HCT116 (cell line): Measurements from ENCODE around the gene FIBCD1. TPM values are rescaled to one million over a fixed set of nuclear protein-coding genes. Genes with fewer than 3 reads are reported as not detected.

Source experiments
- ATAC-seq: fragments of 200-7000 bp; cut with Tn5 transposase; 2 replicates; pipeline ENCODE4 v1.9.1; 2020; ENCODE audit warnings: mild to moderate bottlenecking, moderate library complexity
- BruUV-seq: library from RNA; stranded (reverse); fragments of 400-500 nt; replicated peaks from 2 replicates; lab custom pipeline; 2021; lab: Mats Ljungman, UMichigan
- CTCF ChIA-PET: fragments of 300-600 bp; sonication (Branson Sonifier 250); formaldehyde crosslinking; loops from one replicate; lab custom pipeline; 2021; ENCODE audit warnings: antibody characterized with exemption; lab: Charles Lee
- POLR2A ChIA-PET: fragments of 300-600, 350-600 bp; sonication (Branson Sonifier 250); formaldehyde crosslinking; loops from one replicate; lab custom pipeline; 2021; ENCODE audit warnings: antibody characterized with exemption; lab: Charles Lee
- RAD21 ChIA-PET, 2 experiments: fragments of 300-600 bp; sonication (Branson Sonifier 250); formaldehyde crosslinking; loops; one replicate each; lab custom pipeline; 2023; ENCODE audit warnings: low total read pairs in 2 of 2; ENCODE audit not compliant: uncharacterized antibody in 2 of 2, unreplicated experiment in 2 of 2, low non-redundant PET in 1 of 2; lab: Charles Lee
- DNase-seq: peaks from one replicate; pipeline ENCODE4 v3.0.0-alpha.2; 2010; ENCODE audit warnings: low read depth, low spot score
- H2AFZ ChIP-seq: fragments of 200-600 bp; shearing (Covaris generic), sonication (generic); 2 replicates; pipeline ENCODE4 v1.6.1; 2017; ENCODE audit warnings: low read depth, mixed run types, mixed read lengths, antibody characterized with exemption, low read length; ENCODE audit not compliant: poor library complexity, severe bottlenecking
- H3K27ac ChIP-seq: 2 replicates; pipeline ENCODE4 v1.5.1; 2012; ENCODE audit warnings: low read depth, low read length
- H3K27me3 ChIP-seq: fragments of 200-600 bp; sonication (generic); 2 replicates; pipeline ENCODE4 v1.6.1; 2016; ENCODE audit warnings: mixed run types, low read length, mixed read lengths; ENCODE audit not compliant: insufficient read depth
- H3K36me3 ChIP-seq, 2 experiments: fragments of 200-500 bp in 1 of 2; fragments of 200-600 bp in 1 of 2; sonication (Bioruptor generic) in 1 of 2; sonication (generic) in 1 of 2; 2 replicates each; pipeline versions ENCODE4 v1.5.1 to v1.6.1; 2014 to 2016; ENCODE audit warnings: low read length in 2 of 2, inconsistent platforms in 1 of 2, mixed read lengths in 1 of 2, mixed run types in 1 of 2; ENCODE audit not compliant: insufficient read depth in 2 of 2, control insufficient read depth in 1 of 2
- H3K4me1 ChIP-seq, 2 experiments: fragments of 200-600 bp in 1 of 2; sonication (generic) in 1 of 2; 2 replicates each; pipeline versions ENCODE4 v1.5.1 to v1.6.1; 2012 to 2017; ENCODE audit warnings: low read length in 2 of 2, inconsistent platforms in 1 of 2, mild to moderate bottlenecking in 1 of 2, mixed read lengths in 1 of 2, mixed run types in 1 of 2, moderate library complexity in 1 of 2; ENCODE audit not compliant: insufficient read depth in 2 of 2, control insufficient read depth in 1 of 2
- H3K4me2 ChIP-seq: fragments of 200-600 bp; sonication (generic); 2 replicates; pipeline ENCODE4 v1.6.1; 2017; ENCODE audit warnings: mixed run types, low read length, mixed read lengths
- H3K4me3 ChIP-seq, 2 experiments: fragments of 200-600 bp in 1 of 2; sonication (generic) in 1 of 2; replicated peaks in 1 of 2; 2 replicates each; pipeline ENCODE4 v1.5.1; 2011 to 2016; ENCODE audit warnings: low read length in 2 of 2, control low read depth in 1 of 2, low read depth in 1 of 2, mild to moderate bottlenecking in 1 of 2, mixed read lengths in 1 of 2, mixed run types in 1 of 2
- H3K79me2 ChIP-seq: fragments of 200-600 bp; sonication (generic); 2 replicates; pipeline ENCODE4 v1.6.1; 2017; ENCODE audit warnings: mild to moderate bottlenecking, mixed run types, low read length, moderate library complexity, mixed read lengths; ENCODE audit not compliant: insufficient read depth
- H3K9ac ChIP-seq: fragments of 200-600 bp; sonication (generic); 2 replicates; pipeline ENCODE4 v1.6.1; 2016; ENCODE audit warnings: low read length, mixed read lengths
- H3K9me2 ChIP-seq: fragments of 200-600 bp; sonication (generic), shearing (Covaris generic); 2 replicates; pipeline ENCODE4 v1.6.1; 2017; ENCODE audit warnings: mixed run types, mild to moderate bottlenecking, moderate library complexity; ENCODE audit not compliant: insufficient read depth
- H3K9me3 ChIP-seq, 2 experiments: fragments of 200-500 bp in 1 of 2; fragments of 200-600 bp in 1 of 2; sonication (Bioruptor generic) in 1 of 2; sonication (generic) in 1 of 2; 2 replicates each; pipeline ENCODE4 v1.6.1; 2014 to 2017; ENCODE audit warnings: low read length in 2 of 2, mixed read lengths in 2 of 2, inconsistent platforms in 1 of 2, low read depth in 1 of 2, mild to moderate bottlenecking in 1 of 2, mixed run types in 1 of 2, moderate library complexity in 1 of 2; ENCODE audit not compliant: control insufficient read depth in 1 of 2, insufficient read depth in 1 of 2
- H4K20me1 ChIP-seq: fragments of 200-600 bp; sonication (generic), shearing (Covaris generic); 2 replicates; pipeline ENCODE4 v1.6.1; 2017; ENCODE audit warnings: mixed run types, mild to moderate bottlenecking, moderate library complexity; ENCODE audit not compliant: insufficient read depth
- CBX3 ChIP-seq: IDR thresholded peaks from 2 replicates; pipeline ENCODE4 v1.6.1; 2012; ENCODE audit warnings: low read depth
- CEBPB ChIP-seq: IDR thresholded peaks from 2 replicates; pipeline ENCODE4 v1.6.1; 2012; ENCODE audit warnings: low read depth
- CTCF ChIP-seq, 3 experiments: fragments of 200-600 bp in 1 of 3; sonication (generic) in 1 of 3; IDR thresholded peaks in 2 of 3; conservative IDR thresholded peaks in 1 of 3; 2 replicates each; pipeline ENCODE4 v1.5.1; 2012 to 2017; ENCODE audit warnings: low read depth in 2 of 3, low read length in 2 of 3, antibody characterized with exemption in 1 of 3, borderline replicate concordance in 1 of 3, control low read depth in 1 of 3, mild to moderate bottlenecking in 1 of 3, mixed read lengths in 1 of 3, mixed run types in 1 of 3, moderate library complexity in 1 of 3; ENCODE audit not compliant: insufficient read depth in 1 of 3
- EGR1 ChIP-seq: IDR thresholded peaks from 2 replicates; pipeline ENCODE4 v1.6.1; 2012; ENCODE audit warnings: low read depth
- EZH2 ChIP-seq: fragments of 200-600 bp; sonication (generic); IDR thresholded peaks from 2 replicates; pipeline ENCODE4 v1.6.1; 2017; ENCODE audit warnings: antibody characterized with exemption, mixed run types
- JUND ChIP-seq: IDR thresholded peaks from 2 replicates; pipeline ENCODE4 v1.6.1; 2012
- POLR2A ChIP-seq: IDR thresholded peaks from 2 replicates; pipeline ENCODE4 v1.7.0; 2011; ENCODE audit warnings: borderline replicate concordance; ENCODE audit not compliant: insufficient read depth, insufficient read length; ENCODE audit errors: extremely low read depth
- POLR2AphosphoS5 ChIP-seq: IDR thresholded peaks from 2 replicates; pipeline ENCODE4 v1.6.1; 2011; ENCODE audit warnings: mild to moderate bottlenecking, low read depth, low read length, moderate library complexity
- SIN3A ChIP-seq: IDR thresholded peaks from 2 replicates; pipeline ENCODE4 v1.6.1; 2012; ENCODE audit warnings: low read depth
- SP1 ChIP-seq: IDR thresholded peaks from 2 replicates; pipeline ENCODE4 v1.6.1; 2012; ENCODE audit warnings: low read depth
- SRF ChIP-seq: IDR thresholded peaks from 2 replicates; pipeline ENCODE4 v1.6.1; 2012; ENCODE audit warnings: low read depth
- TCF7L2 ChIP-seq: IDR thresholded peaks from 2 replicates; pipeline ENCODE4 v1.7.0; 2011; ENCODE audit warnings: borderline replicate concordance, inconsistent platforms; ENCODE audit not compliant: insufficient read depth, insufficient read length; ENCODE audit errors: extremely low read depth
- ZBTB33 ChIP-seq: IDR thresholded peaks from 2 replicates; pipeline ENCODE4 v1.6.1; 2011; ENCODE audit warnings: mild to moderate bottlenecking, low read length, moderate library complexity; ENCODE audit not compliant: insufficient replicate concordance; ENCODE audit errors: extremely low read depth
- ZFX ChIP-seq: fragments of 450-650 bp; IDR thresholded peaks from 2 replicates; pipeline ENCODE4 v1.6.1; 2017
- ZNF274 ChIP-seq: fragments of 200-500 bp; sonication (Bioruptor generic); IDR thresholded peaks from 2 replicates; pipeline ENCODE4 v1.6.1; 2014; ENCODE audit warnings: mild to moderate bottlenecking, low read depth, low read length, inconsistent platforms
- intact Hi-C: fragments of 100-400 bp; cut with micrococcal nuclease; formaldehyde crosslinking; loops from 2 replicates; pipeline ENCODE4 v1.10.0; 2022
- total RNA-seq: library from RNA; stranded (reverse); gene quantifications from one replicate; pipeline ENCODE4 v1.2.1, GENCODE V29; 2021; ENCODE audit not compliant: unreplicated experiment

FIBCD1 gene
- total RNA-seq, 1 experiment from 2014 or later: 26.1 TPM

GRCh38 chr9:130921989-130922892 lies 16.8 kb downstream of the FIBCD1 start:
- BruUV-seq: no TSS peak
- Histone ChIP-seq H3K9ac (no peak overlapping the region), H3K27me3 (no peaks in the 10 kb centered on the region), H3K4me2 (no peak overlapping the region), H3K4me3 (no peak overlapping the region), H3K36me3 (no peaks in the 10 kb centered on the region), H3K9me3 (no peaks in the 10 kb centered on the region), H3K9me2 (no peaks in the 10 kb centered on the region), H3K4me1 (peaks cover 4 to 6% of the 10 kb centered on the region in 2 experiments; a peak in 3 of 4 replicates), H3K27ac (no peak overlapping the region), H3K79me2 (no peaks in the 10 kb centered on the region), H2AFZ (no peak overlapping the region), H4K20me1 (no peaks in the 10 kb centered on the region)
- no peak for DNase-seq
- ATAC-seq: no peak
- TF ChIP-seq SP1: no peak
- TF ChIP-seq SRF: no peak
- no peak for TF ChIP-seq EZH2
- no peak for TF ChIP-seq POLR2AphosphoS5
- POLR2A ChIA-PET: no interaction called here
- intact Hi-C loops: no loop called here
- CTCF ChIA-PET: no interaction called here
- RAD21 ChIA-PET: no interaction called here

GRCh38 chr9:130921300-130921988 lies 17.6 kb downstream of the FIBCD1 start:
- POLR2A ChIA-PET: no interaction called here
- H3K27me3 ChIP-seq: no peaks in the 10 kb centered on the region

More at GRCh38 chr9:130921300-130921988, 17.6 kb downstream of the FIBCD1 start:
- no TSS peak for BruUV-seq
- Histone ChIP-seq H3K27ac (no peak overlapping the region), H3K4me2 (no peak overlapping the region), H3K9me2 (no peaks in the 10 kb centered on the region), H4K20me1 (no peaks in the 10 kb centered on the region), H2AFZ (no peak overlapping the region), H3K4me3 (no peak overlapping the region), H3K9ac (no peak overlapping the region), H3K9me3 (no peaks in the 10 kb centered on the region), H3K79me2 (no peaks in the 10 kb centered on the region), H3K4me1 (no peaks in the 10 kb centered on the region), H3K36me3 (no peaks in the 10 kb centered on the region)
- no peak for ATAC-seq
- RAD21 ChIA-PET: no interaction called here
- no peak for DNase-seq
- CTCF ChIA-PET: no interaction called here
- TF ChIP-seq ZNF274 (no peak), CTCF (IDR thresholded peaks at IDR 0.05 in 2 of 3, conservative IDR thresholded peaks at IDR 0.05 in 1 of 3; ENCODE audit: borderline replicate concordance in 1 of 3, insufficient read depth in 1 of 3, low read depth in 2 of 3, low read length in 2 of 3) (no peak), ZBTB33 (no peak), EZH2 (no peak), EGR1 (no peak), CEBPB (no peak), POLR2A (no peak), SIN3A (no peak), TCF7L2 (no peak), ZFX (no peak), JUND (no peak), CBX3 (no peak)
- intact Hi-C loops: no loop called here
